ENCODE data around the gene SLC9C1.
A peak's percentile ranks its signal among the peaks of the same experiment; 100 is the strongest.

SLC9C1 gene

GRCh38 chr3:112128843-112129727 is 164.9 kb downstream of the SLC9C1 start:
- no peak for DNase-seq

GRCh38 chr3:112127522-112128494 is 166.2 kb downstream of the SLC9C1 start:
- no peak for DNase-seq

- DNase-seq, result no peak
Measured at GRCh38 chr3:112126511-112126911, 167.5 kb downstream of the SLC9C1 start.

GRCh38 chr3:112124907-112125607 is 169.0 kb downstream of the SLC9C1 start:
- DNase-seq, result no peak

GRCh38 chr3:112123548-112123947 is 170.5 kb downstream of the SLC9C1 start:
- DNase-seq, result no peak

- DNase-seq, result no peak
Measured at GRCh38 chr3:112122870-112123269, 171.1 kb downstream of the SLC9C1 start.

- DNase-seq, result no peak
Measured at GRCh38 chr3:112121577-112122547, 172.2 kb downstream of the SLC9C1 start.

- DNase-seq, result no peak
Measured at GRCh38 chr3:112119962-112120836, 173.8 kb downstream of the SLC9C1 start.

- no peak for DNase-seq
Measured at GRCh38 chr3:112117841-112118571, 176.0 kb downstream of the SLC9C1 start.

GRCh38 chr3:112117415-112117814 is 176.6 kb downstream of the SLC9C1 start:
- no peak for DNase-seq

GRCh38 chr3:112116748-112117186 is 177.2 kb downstream of the SLC9C1 start:
- no peak for DNase-seq

GRCh38 chr3:112115806-112116383 is 178.1 kb downstream of the SLC9C1 start:
- no peak for DNase-seq

GRCh38 chr3:112115161-112115739 is 178.8 kb downstream of the SLC9C1 start:
- DNase-seq, result no peak

- DNase-seq, result no peak
Measured at GRCh38 chr3:112114576-112115160, 179.3 kb downstream of the SLC9C1 start.

GRCh38 chr3:112111785-112112402 is 182.1 kb downstream of the SLC9C1 start:
- DNase-seq, result peak; percentile 30

- DNase-seq, result peak; percentile 12
Measured at GRCh38 chr3:112109322-112109721, 184.7 kb downstream of the SLC9C1 start.

- DNase-seq, result no peak
Measured at GRCh38 chr3:112104774-112105173, 189.2 kb downstream of the SLC9C1 start.

- DNase-seq, result no peak
Measured at GRCh38 chr3:112101916-112102315, 192.1 kb downstream of the SLC9C1 start.
